K562 (cell line): ENCODE measurements around the gene GNAI2. TPM values are rescaled to one million over a fixed set of nuclear protein-coding genes. Genes with fewer than 3 reads are reported as not detected.

Experiments used
- ATAC-seq: fragments of 200-7000 bp; cut with Tn5 transposase; 3 replicates; pipeline ENCODE4 v1.9.1; 2020; ENCODE audit warnings: moderate library complexity
- BruUV-seq: library from RNA; stranded (reverse); fragments of 400-500 nt; replicated peaks from 2 replicates; lab custom pipeline; 2021; lab: Mats Ljungman, UMichigan
- CTCF ChIA-PET: fragments of 300-600 bp; formaldehyde crosslinking; extraction: SDS; loops from one replicate; lab custom pipeline; 2021; ENCODE audit warnings: low intra/inter-chr PET ratio; lab: Yijun Ruan, JAX
- POLR2A ChIA-PET: fragments of 300-600, 350-650 bp; sonication (Branson Sonifier 250); formaldehyde crosslinking; extraction: SDS; loops from one replicate; lab custom pipeline; 2021; ENCODE audit warnings: antibody characterized with exemption, inconsistent platforms; lab: Yijun Ruan, JAX
- DNase-seq, 4 experiments: peaks; one replicate each; pipeline versions ENCODE4 v3.0.0 to v3.0.0-alpha.2; 2011 to 2018; ENCODE audit warnings: low spot score in 3 of 4, mixed read lengths in 3 of 4; ENCODE audit errors: extremely low read depth in 1 of 4
- FAIRE-seq: peaks from 2 replicates; lab custom pipeline; 2011; peaks lifted over from hg19 to GRCh38; lab: Jason Lieb, UNC
- H2AFZ ChIP-seq: 2 replicates; pipeline ENCODE4 v1.6.0; 2011; ENCODE audit warnings: low read depth, low read length, control low read depth, inconsistent platforms
- H3K27ac ChIP-seq: fragments of 200-600 bp; 3 replicates; pipeline ENCODE4 v1.8.0; 2011; ENCODE audit warnings: low read depth, mild to moderate bottlenecking, control low read depth, inconsistent platforms, low read length, moderate library complexity, mixed read lengths; ENCODE audit errors: extremely low read depth
- H3K27me3 ChIP-seq, 2 experiments: fragments of 300-600 bp in 1 of 2; 2 replicates in 1 of 2; 3 replicates in 1 of 2; pipeline versions ENCODE4 v1.6.0 to v1.8.0; 2011; ENCODE audit warnings: inconsistent platforms in 2 of 2, low read length in 2 of 2, mild to moderate bottlenecking in 1 of 2, mixed read lengths in 1 of 2, moderate library complexity in 1 of 2; ENCODE audit not compliant: control insufficient read depth in 2 of 2, insufficient read depth in 2 of 2
- H3K36me3 ChIP-seq: fragments of 300-600 bp; 3 replicates; pipeline ENCODE4 v1.8.0; 2011; ENCODE audit warnings: mild to moderate bottlenecking, low read length, inconsistent platforms; ENCODE audit not compliant: control insufficient read depth, insufficient read depth
- H3K4me1 ChIP-seq, 2 experiments: fragments of 200-600 bp in 1 of 2; replicated peaks in 1 of 2; 2 replicates in 1 of 2; 3 replicates in 1 of 2; pipeline versions ENCODE4 v1.5.1 to v1.8.0; 2011; ENCODE audit warnings: inconsistent platforms in 2 of 2, low read length in 2 of 2, mild to moderate bottlenecking in 1 of 2, mixed read lengths in 1 of 2, moderate library complexity in 1 of 2; ENCODE audit not compliant: control insufficient read depth in 2 of 2, insufficient read depth in 2 of 2
- H3K4me2 ChIP-seq: 2 replicates; pipeline ENCODE4 v1.6.1; 2011; ENCODE audit warnings: low read length, control low read depth, inconsistent platforms, mixed read lengths; ENCODE audit not compliant: insufficient read depth
- H3K4me3 ChIP-seq: fragments of 200-600 bp; sonication (generic), shearing (Covaris generic); 2 replicates; pipeline ENCODE4 v1.5.1; 2016; ENCODE audit warnings: control low read depth, inconsistent platforms
- H3K79me2 ChIP-seq: fragments of 200-600 bp; 3 replicates; pipeline ENCODE4 v1.8.0; 2011; ENCODE audit warnings: low read length, inconsistent platforms; ENCODE audit not compliant: control insufficient read depth, insufficient read depth
- H3K9ac ChIP-seq, 2 experiments: 2 replicates each; pipeline versions ENCODE4 v1.6.0 to v1.6.1; 2011; ENCODE audit warnings: low read depth in 2 of 2, low read length in 2 of 2, control low read depth in 1 of 2, inconsistent platforms in 1 of 2, mild to moderate bottlenecking in 1 of 2, mixed read lengths in 1 of 2; ENCODE audit not compliant: insufficient read depth in 1 of 2
- H3K9me1 ChIP-seq: one replicate; pipeline ENCODE4 v1.6.0; 2011; ENCODE audit warnings: inconsistent platforms, mild to moderate bottlenecking, low read length, moderate library complexity; ENCODE audit not compliant: control insufficient read depth, insufficient read depth
- H3K9me3 ChIP-seq: replicated peaks from 2 replicates; pipeline ENCODE4 v1.5.1; 2011; ENCODE audit warnings: low read depth, low read length, inconsistent platforms; ENCODE audit not compliant: control insufficient read depth, insufficient read depth
- H4K20me1 ChIP-seq: replicated peaks from 2 replicates; pipeline ENCODE4 v1.6.1; 2011; ENCODE audit warnings: low read length, inconsistent platforms, mixed read lengths; ENCODE audit not compliant: control insufficient read depth, insufficient read depth
- ATF7 ChIP-seq: fragments of 450-650 bp; IDR thresholded peaks from 2 replicates; pipeline ENCODE4 v1.7.1; 2014; ENCODE audit warnings: mild to moderate bottlenecking, moderate library complexity
- CHAMP1 ChIP-seq: fragments of 450-650 bp; IDR thresholded peaks from 2 replicates; pipeline ENCODE4 v1.6.1; 2016; ENCODE audit warnings: mild to moderate bottlenecking
- ETV6 ChIP-seq, 3 experiments: fragments of 150-350 bp in 1 of 3; sonication (generic) in 1 of 3; formaldehyde crosslinking in 1 of 3; IDR thresholded peaks; 2 replicates each; pipeline versions ENCODE4 v1.6.1 to v1.8.0; 2014 to 2022; ENCODE audit warnings: borderline replicate concordance in 2 of 3, low read depth in 2 of 3, antibody characterized with exemption in 1 of 3, low read length in 1 of 3, mild to moderate bottlenecking in 1 of 3, missing genetic modification reagents in 1 of 3
- EZH2 ChIP-seq: IDR thresholded peaks from 2 replicates; pipeline ENCODE4 v1.6.1; 2012; ENCODE audit warnings: low read depth, mild to moderate bottlenecking, inconsistent platforms, low read length, borderline replicate concordance
- HDGF ChIP-seq: fragments of 450-650 bp; IDR thresholded peaks from 2 replicates; pipeline ENCODE4 v1.6.1; 2016
- MXD1 ChIP-seq: fragments of 250-450 bp; sonication (Bioruptor Pico); IDR thresholded peaks from 2 replicates; pipeline ENCODE4 v1.8.0; 2021; ENCODE audit warnings: borderline replicate concordance, mild to moderate bottlenecking, moderate library complexity; ENCODE audit not compliant: poor library complexity, severe bottlenecking
- NFATC3 ChIP-seq: fragments of 450-650 bp; IDR thresholded peaks from 2 replicates; pipeline ENCODE4 v1.6.1; 2017; ENCODE audit warnings: mild to moderate bottlenecking
- NFE2 ChIP-seq: IDR thresholded peaks from 2 replicates; pipeline ENCODE4 v1.6.1; 2014; ENCODE audit warnings: antibody characterized with exemption, low read depth
- OTX1 ChIP-seq: fragments of 450-650 bp; formaldehyde crosslinking; IDR thresholded peaks from 2 replicates; pipeline ENCODE4 v1.4.0; 2022; ENCODE audit warnings: mild to moderate bottlenecking
- SAP30 ChIP-seq: fragments of 200-600 bp; sonication (generic); IDR thresholded peaks from 2 replicates; pipeline ENCODE4 v1.6.1; 2012; ENCODE audit warnings: borderline replicate concordance, low read depth, mild to moderate bottlenecking, moderate library complexity, low read length, control low read depth, inconsistent platforms; ENCODE audit not compliant: insufficient read depth, poor library complexity, severe bottlenecking
- SIX5 ChIP-seq, 2 experiments: IDR thresholded peaks; 2 replicates each; pipeline ENCODE4 v1.6.1; 2011; ENCODE audit warnings: low read length in 2 of 2, borderline replicate concordance in 1 of 2, low read depth in 1 of 2, mild to moderate bottlenecking in 1 of 2, moderate library complexity in 1 of 2; ENCODE audit not compliant: insufficient read depth in 1 of 2
- SNRNP70 ChIP-seq: fragments of 200-400 bp; formaldehyde crosslinking; optimal IDR thresholded peaks from 2 replicates; pipeline ENCODE3; 2017; ENCODE audit warnings: low read depth, low read length
- YBX1 ChIP-seq: fragments of 450-650 bp; IDR thresholded peaks from 2 replicates; pipeline ENCODE4 v1.7.1; 2016; ENCODE audit warnings: mild to moderate bottlenecking
- ZNF143 ChIP-seq: sonication (generic); formaldehyde crosslinking; IDR thresholded peaks from 2 replicates; pipeline ENCODE4 v1.9.0; 2022; ENCODE audit warnings: mild to moderate bottlenecking, missing genetic modification reagents
- ZNF347 ChIP-seq: fragments of 450-650 bp; formaldehyde crosslinking; IDR thresholded peaks from 2 replicates; pipeline ENCODE4 v1.4.0; 2020; ENCODE audit warnings: low read depth, mild to moderate bottlenecking, moderate library complexity
- ZNF41 ChIP-seq: fragments of 250-450 bp; sonication (Bioruptor Pico); conservative IDR thresholded peaks from 2 replicates; pipeline ENCODE4 v1.4.0; 2020; ENCODE audit warnings: mild to moderate bottlenecking
- ZNF740 ChIP-seq, 3 experiments: fragments of 200-800 bp in 1 of 3; sonication (Bioruptor generic) in 1 of 3; sonication (generic) in 1 of 3; formaldehyde crosslinking in 1 of 3; IDR thresholded peaks; 2 replicates each; pipeline versions ENCODE4 v1.6.1 to v1.8.0; 2016 to 2022; ENCODE audit warnings: mild to moderate bottlenecking in 2 of 3, missing compliant biosample characterization in 2 of 3, missing genetic modification characterization in 2 of 3, missing genetic modification reagents in 1 of 3
- WGBS: fragments of 100-300 bp; shearing (Covaris generic); methylation state at CpG from one replicate; pipeline ENCODE4 v1.1.6; 2016; ENCODE audit warnings: low coverage, mixed read lengths; ENCODE audit not compliant: insufficient coverage; ENCODE audit errors: missing lambda C conversion rate; 5-methylcytosine and 5-hydroxymethylcytosine counted together
- in situ Hi-C: fragments of 300-500 bp; cut with MboI; formaldehyde crosslinking; loops from 4 replicates; pipeline ENCODE4 v1.15.0; 2018; ENCODE audit warnings: inconsistent platforms, mixed read lengths
- intact Hi-C: fragments of 100-400 bp; cut with micrococcal nuclease; formaldehyde crosslinking; loops from 2 replicates; pipeline ENCODE4 v1.14.2; 2022
- polyA plus RNA-seq, 8 experiments: library from polyadenylated mRNA; depleted of rRNA in 4 of 8; stranded (reverse) in 5 of 8; unstranded in 3 of 8; fragments of >200 nt; fragmentation: Nextera tagmentation in 2 of 8; fragmentation: Illumina TruSeq in 1 of 8; extraction: Ambion mirVana in 2 of 8; extraction: Trizol in 1 of 8; gene quantifications; 2 replicates each; pipeline versions ENCODE4 v1.2.1 to v1.2.3, GENCODE V29; 2011 to 2014; ENCODE audit warnings: inconsistent platforms in 1 of 8, missing spikeins in 1 of 8
- total RNA-seq, 7 experiments: library from RNA; depleted of rRNA in 6 of 7; stranded (reverse); fragments of >200 nt in 6 of 7; fragmentation: Illumina TruSeq in 2 of 7; extraction: Trizol in 2 of 7; gene quantifications; 2 replicates each; pipeline versions ENCODE4 v1.2.1 to v1.2.3, GENCODE V29; 2011 to 2021; ENCODE audit warnings: low replicate concordance in 1 of 7

The GNAI2 gene
- total and polyA plus RNA-seq, 9 of the 15 experiments (the other 6 are each of a cell fraction or from before 2014, with no cell fraction given) = 1.1 to 72.2 (median 42.7) TPM

- H4K20me1 ChIP-seq = no peaks in the 10 kb centered on the region; the same call in 1 of the 2 replicates
- intact Hi-C loops (no loop called here), in situ Hi-C loops (loop anchor here (5.0 kb wide), 2 partner anchors 34 to 79 kb away; no protein-coding TSS in a partner anchor)
- DNase-seq (no peak), ATAC-seq (no peak), FAIRE-seq (no peak)
- ChIA-PET CTCF (interaction anchor here (0.6 to 4.9 kb wide), 6 partner anchors 30 to 80 kb away, joined by 3 to 91 read pairs (median 6); no protein-coding TSS in a partner anchor), POLR2A (no interaction called here)
- H3K27ac ChIP-seq = no peak overlapping the region
- no peaks in the 10 kb centered on the region for H3K36me3 ChIP-seq
- no peaks in the 10 kb centered on the region for H3K9me3 ChIP-seq
- peaks cover 2 to 33% of the 10 kb centered on the region in 2 experiments; a peak in 2 of 5 replicates for H3K4me1 ChIP-seq
- no peak overlapping the region for H3K9ac ChIP-seq
- no peak overlapping the region for H2AFZ ChIP-seq
- H3K9me1 ChIP-seq = no peaks in the 10 kb centered on the region
- H3K27me3 ChIP-seq = peaks cover 0 to 15% of the 10 kb centered on the region in 2 experiments; a peak in 2 of 5 replicates
- WGBS = 26% methylated on average over 25 of the region's 36 CpGs
- no TSS peak for BruUV-seq
- no peak overlapping the region for H3K4me3 ChIP-seq
- no peak overlapping the region for H3K4me2 ChIP-seq
- H3K79me2 ChIP-seq = no peaks in the 10 kb centered on the region
- TF ChIP-seq EZH2 = no peak
- TF ChIP-seq CHAMP1 = no peak
- TF ChIP-seq YBX1 = no peak
- TF ChIP-seq ZNF740 (CRISPR knock-in tag; IDR thresholded peaks at IDR 0.05) = no peak
- TF ChIP-seq ZNF740 (tag; IDR thresholded peaks at IDR 0.05) = no peak
- TF ChIP-seq SAP30 = no peak
- TF ChIP-seq NFATC3 = no peak
- no peak for TF ChIP-seq ETV6 (IDR thresholded peaks at IDR 0.05; ENCODE audit: borderline replicate concordance in 1 of 2, low read depth in 2 of 2, low read length in 1 of 2)
- no peak for TF ChIP-seq ETV6 (CRISPR knock-in tag; IDR thresholded peaks at IDR 0.05; ENCODE audit: borderline replicate concordance)
- no peak for TF ChIP-seq OTX1 (CRISPR knock-in tag)
- TF ChIP-seq NFE2 = no peak
- no peak for TF ChIP-seq ZNF41 (CRISPR knock-in tag)
- TF ChIP-seq SIX5 (IDR thresholded peaks at IDR 0.05; ENCODE audit: borderline replicate concordance in 1 of 2, insufficient read depth in 1 of 2, low read depth in 1 of 2, low read length in 2 of 2) = no peak
- TF ChIP-seq ZNF347 (CRISPR knock-in tag) = no peak
- TF ChIP-seq MXD1 = no peak
- no peak for TF ChIP-seq ZNF143 (CRISPR knock-in tag)
- no peak for TF ChIP-seq HDGF
- no peak for TF ChIP-seq SNRNP70
- no peak for TF ChIP-seq ATF7
Observed at GRCh38 chr3:50193286-50193685, 42.7 kb upstream of the GNAI2 start.
